ENCODE data around the gene BACE2.

Gene BACE2

DNA sequence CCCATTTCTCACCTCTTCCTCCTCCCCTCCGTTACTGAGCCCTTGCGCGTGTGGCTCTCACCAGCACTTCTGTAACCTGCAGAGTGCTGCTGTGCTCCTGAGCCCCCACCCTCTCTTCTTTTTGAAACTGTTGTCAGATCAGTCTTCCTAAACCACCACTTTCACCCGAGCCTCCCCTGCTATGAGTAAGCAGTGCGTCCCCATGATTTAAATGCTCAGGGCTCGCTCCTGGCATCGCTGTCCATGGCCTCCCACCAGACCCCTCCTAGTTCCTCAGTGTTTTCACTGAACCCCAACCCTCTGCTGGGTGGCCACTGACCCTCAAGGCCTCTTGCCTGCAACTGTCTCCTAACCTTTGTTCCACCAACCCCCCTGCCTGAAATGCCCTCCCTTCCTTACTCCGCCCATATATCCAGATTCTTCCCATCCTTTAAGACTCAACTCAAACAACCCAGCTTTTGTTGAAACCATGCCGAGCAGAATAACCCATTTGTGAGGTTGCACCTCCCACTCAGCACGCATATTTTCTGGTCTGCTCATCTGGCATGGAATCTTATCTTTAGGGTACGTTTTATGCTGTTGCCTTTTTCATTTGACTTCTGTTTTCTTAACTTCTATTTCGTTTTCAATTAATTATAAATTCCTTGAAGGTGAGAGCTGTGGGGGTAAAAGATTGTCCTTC lies 84.1 kb downstream of the BACE2 start:
- no peak for TF ChIP-seq TOX (CRISPR knock-in tag; IDR thresholded peaks at IDR 0.05; ENCODE audit: borderline replicate concordance)
- TF ChIP-seq ZC3H10 (CRISPR knock-in tag; IDR thresholded peaks at IDR 0.05), result no peak
- TF ChIP-seq ZNF70 (CRISPR knock-in tag; IDR thresholded peaks at IDR 0.05), result no peak
- TF ChIP-seq ZNF8 (CRISPR knock-in tag; IDR thresholded peaks at IDR 0.05), result no peak
- TF ChIP-seq ZFP3 (CRISPR knock-in tag; IDR thresholded peaks at IDR 0.05), result no peak
- TF ChIP-seq BACH2 (CRISPR knock-in tag; IDR thresholded peaks at IDR 0.05; ENCODE audit: borderline replicate concordance), result no peak
- TF ChIP-seq, protein P1, sequence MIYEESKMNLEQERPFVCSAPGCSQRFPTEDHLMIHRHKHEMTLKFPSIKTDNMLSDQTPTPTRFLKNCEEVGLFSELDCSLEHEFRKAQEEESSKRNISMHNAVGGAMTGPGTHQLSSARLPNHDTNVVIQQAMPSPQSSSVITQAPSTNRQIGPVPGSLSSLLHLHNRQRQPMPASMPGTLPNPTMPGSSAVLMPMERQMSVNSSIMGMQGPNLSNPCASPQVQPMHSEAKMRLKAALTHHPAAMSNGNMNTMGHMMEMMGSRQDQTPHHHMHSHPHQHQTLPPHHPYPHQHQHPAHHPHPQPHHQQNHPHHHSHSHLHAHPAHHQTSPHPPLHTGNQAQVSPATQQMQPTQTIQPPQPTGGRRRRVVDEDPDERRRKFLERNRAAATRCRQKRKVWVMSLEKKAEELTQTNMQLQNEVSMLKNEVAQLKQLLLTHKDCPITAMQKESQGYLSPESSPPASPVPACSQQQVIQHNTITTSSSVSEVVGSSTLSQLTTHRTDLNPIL (CRISPR knock-in tag; IDR thresholded peaks at IDR 0.05; ENCODE audit: low read depth), result no peak
- TF ChIP-seq PPARA (CRISPR knock-in tag; IDR thresholded peaks at IDR 0.05; ENCODE audit: borderline replicate concordance), result no peak
- TF ChIP-seq ZNF565 (CRISPR knock-in tag; conservative IDR thresholded peaks at IDR 0.05; ENCODE audit: low read depth), result no peak
- TF ChIP-seq CSDC2 (CRISPR knock-in tag; IDR thresholded peaks at IDR 0.05), result no peak
- TF ChIP-seq, protein P2, sequence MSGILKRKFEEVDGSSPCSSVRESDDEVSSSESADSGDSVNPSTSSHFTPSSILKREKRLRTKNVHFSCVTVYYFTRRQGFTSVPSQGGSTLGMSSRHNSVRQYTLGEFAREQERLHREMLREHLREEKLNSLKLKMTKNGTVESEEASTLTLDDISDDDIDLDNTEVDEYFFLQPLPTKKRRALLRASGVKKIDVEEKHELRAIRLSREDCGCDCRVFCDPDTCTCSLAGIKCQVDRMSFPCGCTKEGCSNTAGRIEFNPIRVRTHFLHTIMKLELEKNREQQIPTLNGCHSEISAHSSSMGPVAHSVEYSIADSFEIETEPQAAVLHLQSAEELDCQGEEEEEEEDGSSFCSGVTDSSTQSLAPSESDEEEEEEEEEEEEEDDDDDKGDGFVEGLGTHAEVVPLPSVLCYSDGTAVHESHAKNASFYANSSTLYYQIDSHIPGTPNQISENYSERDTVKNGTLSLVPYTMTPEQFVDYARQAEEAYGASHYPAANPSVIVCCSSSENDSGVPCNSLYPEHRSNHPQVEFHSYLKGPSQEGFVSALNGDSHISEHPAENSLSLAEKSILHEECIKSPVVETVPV (CRISPR knock-in tag; IDR thresholded peaks at IDR 0.05), result no peak
- no peak for TF ChIP-seq SNAI2 (CRISPR knock-in tag; IDR thresholded peaks at IDR 0.05)
- TF ChIP-seq, protein P3, sequence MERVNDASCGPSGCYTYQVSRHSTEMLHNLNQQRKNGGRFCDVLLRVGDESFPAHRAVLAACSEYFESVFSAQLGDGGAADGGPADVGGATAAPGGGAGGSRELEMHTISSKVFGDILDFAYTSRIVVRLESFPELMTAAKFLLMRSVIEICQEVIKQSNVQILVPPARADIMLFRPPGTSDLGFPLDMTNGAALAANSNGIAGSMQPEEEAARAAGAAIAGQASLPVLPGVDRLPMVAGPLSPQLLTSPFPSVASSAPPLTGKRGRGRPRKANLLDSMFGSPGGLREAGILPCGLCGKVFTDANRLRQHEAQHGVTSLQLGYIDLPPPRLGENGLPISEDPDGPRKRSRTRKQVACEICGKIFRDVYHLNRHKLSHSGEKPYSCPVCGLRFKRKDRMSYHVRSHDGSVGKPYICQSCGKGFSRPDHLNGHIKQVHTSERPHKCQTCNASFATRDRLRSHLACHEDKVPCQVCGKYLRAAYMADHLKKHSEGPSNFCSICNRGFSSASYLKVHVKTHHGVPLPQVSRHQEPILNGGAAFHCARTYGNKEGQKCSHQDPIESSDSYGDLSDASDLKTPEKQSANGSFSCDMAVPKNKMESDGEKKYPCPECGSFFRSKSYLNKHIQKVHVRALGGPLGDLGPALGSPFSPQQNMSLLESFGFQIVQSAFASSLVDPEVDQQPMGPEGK (CRISPR knock-in tag; IDR thresholded peaks at IDR 0.05; ENCODE audit: borderline replicate concordance), result no peak
- no peak for TF ChIP-seq ISL1 (CRISPR knock-in tag; IDR thresholded peaks at IDR 0.05)
- TF ChIP-seq GLIS3 (CRISPR knock-in tag; IDR thresholded peaks at IDR 0.05), result no peak
- no peak for TF ChIP-seq ZFP30 (CRISPR knock-in tag; IDR thresholded peaks at IDR 0.05)
- TF ChIP-seq RARB (CRISPR knock-in tag; IDR thresholded peaks at IDR 0.05), result no peak
- no peak for TF ChIP-seq ARNTL (CRISPR knock-in tag; IDR thresholded peaks at IDR 0.05; ENCODE audit: borderline replicate concordance, low read depth)
- no peak for ATAC-seq

DNA sequence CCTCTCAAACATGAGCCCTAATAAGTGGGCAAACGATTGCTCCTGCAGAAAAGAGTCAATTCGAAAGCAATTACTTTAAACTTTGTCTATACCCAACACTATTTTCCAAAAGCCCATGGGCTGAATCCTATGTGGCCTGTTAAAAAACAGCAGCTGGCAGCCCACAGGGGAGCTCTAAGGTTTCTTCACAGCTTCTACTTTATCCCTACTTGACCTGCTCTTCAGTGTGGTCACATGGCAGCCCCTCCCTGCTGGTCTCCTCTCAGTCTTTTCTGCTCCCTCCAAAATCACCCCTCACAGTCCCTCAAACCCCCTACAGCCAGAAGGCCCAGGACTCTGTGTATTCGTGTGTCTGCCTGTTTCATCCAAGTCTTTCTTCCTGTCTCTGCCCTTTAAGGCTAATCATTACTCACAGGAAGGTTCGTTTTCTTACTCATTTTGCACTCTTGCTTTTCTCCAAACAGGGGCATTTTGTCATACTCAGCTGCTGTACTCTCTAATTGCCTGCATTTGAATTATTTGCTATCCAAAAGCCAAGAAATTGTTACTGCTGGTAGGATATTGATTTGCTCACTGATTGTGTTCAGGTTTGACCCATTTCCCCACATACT lies 86.2 kb downstream of the BACE2 start:
- no peak for TF ChIP-seq GLIS3 (CRISPR knock-in tag; IDR thresholded peaks at IDR 0.05)
- no peak for TF ChIP-seq ZFP30 (CRISPR knock-in tag; IDR thresholded peaks at IDR 0.05)
- no peak for TF ChIP-seq ZNF70 (CRISPR knock-in tag; IDR thresholded peaks at IDR 0.05)
- TF ChIP-seq RARB (CRISPR knock-in tag; IDR thresholded peaks at IDR 0.05), result no peak
- no peak for TF ChIP-seq SNAI2 (CRISPR knock-in tag; IDR thresholded peaks at IDR 0.05)
- no peak for TF ChIP-seq BACH2 (CRISPR knock-in tag; IDR thresholded peaks at IDR 0.05; ENCODE audit: borderline replicate concordance)
- TF ChIP-seq, protein P3 (CRISPR knock-in tag; IDR thresholded peaks at IDR 0.05; ENCODE audit: borderline replicate concordance), result no peak
- TF ChIP-seq, protein P4, sequence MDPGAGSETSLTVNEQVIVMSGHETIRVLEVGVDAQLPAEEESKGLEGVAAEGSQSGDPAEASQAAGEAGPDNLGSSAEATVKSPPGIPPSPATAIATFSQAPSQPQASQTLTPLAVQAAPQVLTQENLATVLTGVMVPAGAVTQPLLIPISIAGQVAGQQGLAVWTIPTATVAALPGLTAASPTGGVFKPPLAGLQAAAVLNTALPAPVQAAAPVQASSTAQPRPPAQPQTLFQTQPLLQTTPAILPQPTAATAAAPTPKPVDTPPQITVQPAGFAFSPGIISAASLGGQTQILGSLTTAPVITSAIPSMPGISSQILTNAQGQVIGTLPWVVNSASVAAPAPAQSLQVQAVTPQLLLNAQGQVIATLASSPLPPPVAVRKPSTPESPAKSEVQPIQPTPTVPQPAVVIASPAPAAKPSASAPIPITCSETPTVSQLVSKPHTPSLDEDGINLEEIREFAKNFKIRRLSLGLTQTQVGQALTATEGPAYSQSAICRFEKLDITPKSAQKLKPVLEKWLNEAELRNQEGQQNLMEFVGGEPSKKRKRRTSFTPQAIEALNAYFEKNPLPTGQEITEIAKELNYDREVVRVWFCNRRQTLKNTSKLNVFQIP (CRISPR knock-in tag; IDR thresholded peaks at IDR 0.05; ENCODE audit: borderline replicate concordance, low read depth), result no peak
- TF ChIP-seq, protein P2 (CRISPR knock-in tag; IDR thresholded peaks at IDR 0.05), result no peak
- no peak for TF ChIP-seq PPARA (CRISPR knock-in tag; IDR thresholded peaks at IDR 0.05; ENCODE audit: borderline replicate concordance)
- TF ChIP-seq ZC3H10 (CRISPR knock-in tag; IDR thresholded peaks at IDR 0.05), result no peak
- no peak for TF ChIP-seq CSDC2 (CRISPR knock-in tag; IDR thresholded peaks at IDR 0.05)
- TF ChIP-seq ZNF8 (CRISPR knock-in tag; IDR thresholded peaks at IDR 0.05), result no peak
- ATAC-seq, result no peak

Measured in SK-N-SH treated with all-trans-retinoic acid at 6 μM for 48 hours (cell line).